ENCODE results near the gene ASCL5. TPM values are rescaled to one million over a fixed set of nuclear protein-coding genes. Genes with fewer than 3 reads are reported as not detected.

Gene ASCL5
- total RNA-seq, 1 experiment from 2014 or later, result not detected

DNA sequence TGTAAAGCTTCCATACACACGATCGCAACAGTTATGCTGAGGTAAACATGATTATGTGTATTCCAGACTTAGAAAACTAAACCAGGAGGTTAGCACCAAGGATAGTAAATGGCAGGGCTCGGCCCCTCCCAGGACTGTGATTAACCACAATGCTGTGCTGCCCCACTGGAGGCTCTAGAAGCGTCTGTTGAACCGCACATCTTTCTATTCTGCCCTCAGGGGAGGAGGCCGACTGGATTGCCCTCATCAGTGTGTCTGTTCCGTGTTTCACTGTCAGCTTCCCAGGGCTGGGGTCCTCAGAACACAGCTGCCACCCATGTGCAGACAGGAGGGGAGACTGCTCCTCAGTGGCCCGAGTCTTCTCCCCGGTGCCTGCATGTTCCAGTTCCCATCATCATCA lies 12.8 kb upstream of the ASCL5 start:
- TF ChIP-seq EZH2 (IDR thresholded peaks at IDR 0.05; ENCODE audit: borderline replicate concordance, low read depth, low read length, poor library complexity, severe bottlenecking), result no peak
- TF ChIP-seq, protein P1, sequence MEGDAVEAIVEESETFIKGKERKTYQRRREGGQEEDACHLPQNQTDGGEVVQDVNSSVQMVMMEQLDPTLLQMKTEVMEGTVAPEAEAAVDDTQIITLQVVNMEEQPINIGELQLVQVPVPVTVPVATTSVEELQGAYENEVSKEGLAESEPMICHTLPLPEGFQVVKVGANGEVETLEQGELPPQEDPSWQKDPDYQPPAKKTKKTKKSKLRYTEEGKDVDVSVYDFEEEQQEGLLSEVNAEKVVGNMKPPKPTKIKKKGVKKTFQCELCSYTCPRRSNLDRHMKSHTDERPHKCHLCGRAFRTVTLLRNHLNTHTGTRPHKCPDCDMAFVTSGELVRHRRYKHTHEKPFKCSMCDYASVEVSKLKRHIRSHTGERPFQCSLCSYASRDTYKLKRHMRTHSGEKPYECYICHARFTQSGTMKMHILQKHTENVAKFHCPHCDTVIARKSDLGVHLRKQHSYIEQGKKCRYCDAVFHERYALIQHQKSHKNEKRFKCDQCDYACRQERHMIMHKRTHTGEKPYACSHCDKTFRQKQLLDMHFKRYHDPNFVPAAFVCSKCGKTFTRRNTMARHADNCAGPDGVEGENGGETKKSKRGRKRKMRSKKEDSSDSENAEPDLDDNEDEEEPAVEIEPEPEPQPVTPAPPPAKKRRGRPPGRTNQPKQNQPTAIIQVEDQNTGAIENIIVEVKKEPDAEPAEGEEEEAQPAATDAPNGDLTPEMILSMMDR (conservative IDR thresholded peaks at IDR 0.05; ENCODE audit: low read depth, low read length), result no peak
- Histone ChIP-seq H3K27ac (ENCODE audit: low read depth, low read length, poor library complexity, severe bottlenecking) (no peak overlapping the region), H3K27me3 (replicated peaks; ENCODE audit: insufficient read depth, low read depth, low read length, poor library complexity) (no peaks in the 10 kb centered on the region), H3K9me3 (ENCODE audit: low read depth, low read length, poor library complexity, severe bottlenecking) (no peaks in the 10 kb centered on the region), H3K4me1 (ENCODE audit: insufficient read depth, low read length, poor library complexity, severe bottlenecking) (peaks cover 5% of the 10 kb centered on the region), H3K36me3 (ENCODE audit: insufficient read depth, low read length, poor library complexity, severe bottlenecking) (peaks cover 34% of the 10 kb centered on the region), H3K4me3 (ENCODE audit: low read depth, low read length, poor library complexity, severe bottlenecking) (no peak overlapping the region)
- no peak for DNase-seq (ENCODE audit: low spot score)
- ChIA-PET CTCF (no interaction called here), POLR2A (ENCODE audit: low non-redundant PET) (no interaction called here)
- intact Hi-C loops (cut with micrococcal nuclease; ENCODE audit: unreplicated experiment), result no loop called here
- BruUV-seq (replicated peaks), result no TSS peak

DNA sequence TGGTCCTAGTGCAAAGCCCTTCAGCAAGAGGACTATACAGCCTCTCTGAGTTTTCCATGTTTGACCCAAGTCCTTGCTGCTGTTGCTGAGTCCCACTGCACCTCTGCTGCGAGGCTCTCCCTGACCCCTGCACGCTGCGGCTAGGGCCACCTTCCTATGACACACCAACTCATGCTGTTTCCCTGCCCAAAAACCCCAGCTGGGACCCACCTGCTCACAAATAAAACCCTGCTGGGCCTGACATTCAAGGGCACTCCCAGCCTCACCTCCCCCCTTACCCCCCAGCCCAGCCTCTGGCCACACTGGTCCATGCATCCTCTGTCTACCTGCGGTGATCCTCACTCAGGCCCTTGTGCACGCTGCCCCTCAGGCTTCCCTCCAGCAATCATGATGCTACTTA lies 12.3 kb upstream of the ASCL5 start:
- no peak for DNase-seq (ENCODE audit: low spot score)
- peaks cover 29% of the 10 kb centered on the region for H3K36me3 ChIP-seq (ENCODE audit: insufficient read depth, low read length, poor library complexity, severe bottlenecking)
- H3K27ac ChIP-seq (ENCODE audit: low read depth, low read length, poor library complexity, severe bottlenecking), result no peak overlapping the region
- TF ChIP-seq EZH2 (IDR thresholded peaks at IDR 0.05; ENCODE audit: borderline replicate concordance, low read depth, low read length, poor library complexity, severe bottlenecking), result no peak
- TF ChIP-seq, protein P1 (conservative IDR thresholded peaks at IDR 0.05; ENCODE audit: low read depth, low read length), result no peak
- CTCF ChIA-PET, result no interaction called here
- H3K27me3 ChIP-seq (replicated peaks; ENCODE audit: insufficient read depth, low read depth, low read length, poor library complexity), result no peaks in the 10 kb centered on the region
- H3K4me1 ChIP-seq (ENCODE audit: insufficient read depth, low read length, poor library complexity, severe bottlenecking), result peaks cover 5% of the 10 kb centered on the region
- no TSS peak for BruUV-seq (replicated peaks)
- H3K9me3 ChIP-seq (ENCODE audit: low read depth, low read length, poor library complexity, severe bottlenecking), result no peaks in the 10 kb centered on the region
- H3K4me3 ChIP-seq (ENCODE audit: low read depth, low read length, poor library complexity, severe bottlenecking), result no peak overlapping the region
- intact Hi-C loops (cut with micrococcal nuclease; ENCODE audit: unreplicated experiment), result no loop called here
- POLR2A ChIA-PET (ENCODE audit: low non-redundant PET), result no interaction called here

DNA sequence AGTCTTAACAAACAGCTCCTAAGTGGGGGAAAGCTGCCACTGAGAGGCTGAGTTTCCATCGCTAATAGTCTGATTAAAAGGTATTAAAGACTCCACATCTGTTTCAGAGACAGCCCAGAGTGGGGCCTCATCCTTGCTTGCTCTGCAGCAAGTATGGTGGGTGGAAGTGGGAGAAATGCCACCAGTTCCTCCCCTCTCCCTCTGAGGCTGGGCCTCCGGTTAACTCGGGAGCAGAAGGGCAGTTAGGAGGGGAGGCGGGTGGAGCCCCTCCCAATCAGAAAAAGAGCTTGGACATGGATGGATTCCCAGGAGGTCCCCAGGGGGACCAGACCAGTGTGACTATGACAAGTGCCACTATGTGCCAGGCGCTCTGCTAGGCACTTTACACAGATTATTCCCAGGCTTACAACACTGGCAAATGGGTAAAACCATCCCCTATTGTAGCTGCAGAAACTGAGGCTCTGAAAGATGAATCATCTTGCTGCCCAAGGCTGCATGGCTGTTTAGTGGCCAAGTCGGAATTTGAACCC lies 11.4 kb upstream of the ASCL5 start:
- Histone ChIP-seq H3K4me1 (ENCODE audit: insufficient read depth, low read length, poor library complexity, severe bottlenecking) (peaks cover 5% of the 10 kb centered on the region), H3K36me3 (ENCODE audit: insufficient read depth, low read length, poor library complexity, severe bottlenecking) (peaks cover 20% of the 10 kb centered on the region), H3K27me3 (replicated peaks; ENCODE audit: insufficient read depth, low read depth, low read length, poor library complexity) (no peaks in the 10 kb centered on the region), H3K9me3 (ENCODE audit: low read depth, low read length, poor library complexity, severe bottlenecking) (no peaks in the 10 kb centered on the region), H3K27ac (ENCODE audit: low read depth, low read length, poor library complexity, severe bottlenecking) (no peak overlapping the region), H3K4me3 (ENCODE audit: low read depth, low read length, poor library complexity, severe bottlenecking) (no peak overlapping the region)
- DNase-seq (ENCODE audit: low spot score), result no peak
- TF ChIP-seq EZH2 (IDR thresholded peaks at IDR 0.05; ENCODE audit: borderline replicate concordance, low read depth, low read length, poor library complexity, severe bottlenecking), result no peak
- TF ChIP-seq, protein P1 (conservative IDR thresholded peaks at IDR 0.05; ENCODE audit: low read depth, low read length), result no peak
- ChIA-PET CTCF (no interaction called here), POLR2A (ENCODE audit: low non-redundant PET) (no interaction called here)
- no TSS peak for BruUV-seq (replicated peaks)
- intact Hi-C loops (cut with micrococcal nuclease; ENCODE audit: unreplicated experiment), result no loop called here
